ENCODE data around the gene ELMO1. TPM values are rescaled to one million over a fixed set of nuclear protein-coding genes. Genes with fewer than 3 reads are reported as not detected.

The ELMO1 gene
- total RNA-seq, 4 donors from 2014 or later, result 31.1 to 42.9 (median 38.7) TPM

DNA sequence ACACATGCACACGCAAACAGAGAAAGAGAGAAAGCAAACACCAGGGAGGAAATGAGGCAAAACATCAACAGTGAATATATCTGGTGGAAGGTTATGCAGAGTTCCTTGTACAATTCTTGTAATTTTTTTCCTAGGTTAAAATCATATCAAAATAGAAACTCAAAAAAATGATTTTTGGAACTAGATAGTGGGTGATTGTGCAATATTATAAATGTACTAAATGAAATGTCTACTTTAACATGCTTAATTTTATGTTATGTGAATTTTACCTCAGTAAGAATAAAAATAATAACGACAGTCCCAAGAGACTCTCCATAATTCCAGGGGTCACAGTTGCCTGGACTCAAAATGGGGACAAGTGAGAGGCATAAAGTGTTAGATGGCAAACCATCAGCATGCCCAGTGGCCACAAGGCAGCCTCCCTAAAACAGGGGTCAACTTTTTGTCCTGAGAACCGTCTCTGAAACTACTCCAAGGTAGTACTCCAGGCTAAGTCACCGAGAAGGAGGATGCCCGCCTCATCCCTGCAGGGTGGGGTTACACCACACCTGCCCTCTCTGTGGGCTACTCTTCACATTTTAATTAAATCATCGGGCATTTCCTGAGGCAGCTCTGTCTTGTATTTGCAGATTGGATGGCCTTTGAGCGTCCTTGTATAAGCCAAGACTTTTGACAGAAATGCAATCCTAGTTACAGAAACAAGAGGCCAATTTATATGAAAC lies 267.7 kb downstream of the ELMO1 start:
- no peak overlapping the region for H3K27ac ChIP-seq (replicated peaks in 1 of 4)
- 79% methylated on average over 7 of the region's 7 CpGs for WGBS
- no peaks in the 10 kb centered on the region for H3K27me3 ChIP-seq
- no peak for DNase-seq (ENCODE audit: extremely low spot score)
- TF ChIP-seq EP300 (IDR thresholded peaks at IDR 0.05) (no peak), POLR2AphosphoS5 (IDR thresholded peaks at IDR 0.05) (no peak), POLR2A (IDR thresholded peaks at IDR 0.05; ENCODE audit: low read depth) (no peak)
- TF ChIP-seq, protein P1, sequence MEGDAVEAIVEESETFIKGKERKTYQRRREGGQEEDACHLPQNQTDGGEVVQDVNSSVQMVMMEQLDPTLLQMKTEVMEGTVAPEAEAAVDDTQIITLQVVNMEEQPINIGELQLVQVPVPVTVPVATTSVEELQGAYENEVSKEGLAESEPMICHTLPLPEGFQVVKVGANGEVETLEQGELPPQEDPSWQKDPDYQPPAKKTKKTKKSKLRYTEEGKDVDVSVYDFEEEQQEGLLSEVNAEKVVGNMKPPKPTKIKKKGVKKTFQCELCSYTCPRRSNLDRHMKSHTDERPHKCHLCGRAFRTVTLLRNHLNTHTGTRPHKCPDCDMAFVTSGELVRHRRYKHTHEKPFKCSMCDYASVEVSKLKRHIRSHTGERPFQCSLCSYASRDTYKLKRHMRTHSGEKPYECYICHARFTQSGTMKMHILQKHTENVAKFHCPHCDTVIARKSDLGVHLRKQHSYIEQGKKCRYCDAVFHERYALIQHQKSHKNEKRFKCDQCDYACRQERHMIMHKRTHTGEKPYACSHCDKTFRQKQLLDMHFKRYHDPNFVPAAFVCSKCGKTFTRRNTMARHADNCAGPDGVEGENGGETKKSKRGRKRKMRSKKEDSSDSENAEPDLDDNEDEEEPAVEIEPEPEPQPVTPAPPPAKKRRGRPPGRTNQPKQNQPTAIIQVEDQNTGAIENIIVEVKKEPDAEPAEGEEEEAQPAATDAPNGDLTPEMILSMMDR (IDR thresholded peaks at IDR 0.05), result no peak
- no peaks in the 10 kb centered on the region for H3K9me3 ChIP-seq
- intact Hi-C loops (cut with DNase I), result no loop called here
- no peak overlapping the region for H3K4me3 ChIP-seq
- no peaks in the 10 kb centered on the region for H3K36me3 ChIP-seq
- peaks cover 0 to 20% (median 17%) of the 10 kb centered on the region in 4 donors for H3K4me1 ChIP-seq

DNA sequence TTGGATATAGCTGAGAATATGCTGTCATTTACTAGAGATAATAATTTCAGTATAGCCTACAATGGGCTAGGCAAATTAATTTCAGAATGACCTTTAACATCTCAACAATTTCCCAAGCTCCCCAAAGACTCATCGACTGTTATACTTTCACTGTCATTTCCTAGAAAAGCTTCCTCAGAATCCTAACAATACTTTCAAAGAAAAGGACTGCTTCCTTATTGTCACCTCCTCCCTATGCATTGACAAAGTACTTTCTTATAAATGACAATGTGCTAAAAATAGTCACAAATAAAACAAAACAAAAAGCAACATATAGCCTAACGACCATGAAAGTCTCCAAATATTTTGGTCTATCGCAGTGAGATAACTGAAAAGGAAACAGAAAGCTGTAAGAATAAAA lies 272.6 kb downstream of the ELMO1 start:
- WGBS, result 73% methylated on average over 3 of the region's 3 CpGs
- Histone ChIP-seq H3K27ac (replicated peaks in 1 of 4) (no peak overlapping the region), H3K4me3 (no peak overlapping the region), H3K4me1 (peaks cover 0 to 3% (median 1%) of the 10 kb centered on the region in 4 donors), H3K36me3 (peaks cover 0 to 3% (median 0%) of the 10 kb centered on the region in 4 donors), H3K27me3 (no peaks in the 10 kb centered on the region), H3K9me3 (no peaks in the 10 kb centered on the region)
- DNase-seq (ENCODE audit: extremely low spot score), result no peak
- intact Hi-C loops (cut with DNase I), result no loop called here
- TF ChIP-seq, protein P1 (IDR thresholded peaks at IDR 0.05), result no peak
- no peak for TF ChIP-seq POLR2AphosphoS5 (IDR thresholded peaks at IDR 0.05)
- no peak for TF ChIP-seq POLR2A (IDR thresholded peaks at IDR 0.05; ENCODE audit: low read depth)
- TF ChIP-seq EP300 (IDR thresholded peaks at IDR 0.05), result no peak

- H3K4me1 ChIP-seq, result no peaks in the 10 kb centered on the region
- H3K4me3 ChIP-seq, result no peak overlapping the region
- intact Hi-C loops (cut with DNase I), result no loop called here
- H3K36me3 ChIP-seq, result peaks cover 0 to 3% (median under 1%) of the 10 kb centered on the region in 4 donors
- no peak overlapping the region for H3K27ac ChIP-seq (replicated peaks in 1 of 4)
- H3K9me3 ChIP-seq, result no peaks in the 10 kb centered on the region
- no peak for DNase-seq (ENCODE audit: extremely low spot score)
- H3K27me3 ChIP-seq, result no peaks in the 10 kb centered on the region
- 92% methylated on average over 5 of the region's 5 CpGs for WGBS
- TF ChIP-seq POLR2A (IDR thresholded peaks at IDR 0.05; ENCODE audit: low read depth) (no peak), POLR2AphosphoS5 (IDR thresholded peaks at IDR 0.05) (no peak), EP300 (IDR thresholded peaks at IDR 0.05) (no peak)
- TF ChIP-seq, protein P1 (IDR thresholded peaks at IDR 0.05), result no peak
Observed at GRCh38 chr7:37174460-37174859, 274.2 kb downstream of the ELMO1 start.

GRCh38 chr7:37173670-37174069 lies 275.0 kb downstream of the ELMO1 start:
- H3K4me1 ChIP-seq, result no peaks in the 10 kb centered on the region
- H3K4me3 ChIP-seq, result no peak overlapping the region
- TF ChIP-seq EP300 (IDR thresholded peaks at IDR 0.05), result no peak
- TF ChIP-seq POLR2A (IDR thresholded peaks at IDR 0.05; ENCODE audit: low read depth), result no peak
- no peak for TF ChIP-seq POLR2AphosphoS5 (IDR thresholded peaks at IDR 0.05)
- TF ChIP-seq, protein P1 (IDR thresholded peaks at IDR 0.05), result no peak
- no peak overlapping the region for H3K27ac ChIP-seq (replicated peaks in 1 of 4)
- no peaks in the 10 kb centered on the region for H3K27me3 ChIP-seq
- 90% methylated on average over 2 of the region's 2 CpGs for WGBS
- DNase-seq (ENCODE audit: extremely low spot score), result no peak
- H3K9me3 ChIP-seq, result no peaks in the 10 kb centered on the region
- intact Hi-C loops (cut with DNase I), result no loop called here
- peaks cover 0 to 4% (median 2%) of the 10 kb centered on the region in 4 donors for H3K36me3 ChIP-seq
